IMR-90 (cell line): ENCODE measurements around the gene SLAMF8. TPM values are rescaled to one million over a fixed set of nuclear protein-coding genes. Genes with fewer than 3 reads are reported as not detected.

Experiments
- ATAC-seq: fragments of 200-7000 bp; cut with Tn5 transposase; 2 replicates; pipeline ENCODE4 v1.9.1; 2020; ENCODE audit warnings: low read depth, mild to moderate bottlenecking, moderate library complexity
- BruUV-seq: library from RNA; stranded (reverse); fragments of 400-500 nt; replicated peaks from 2 replicates; lab custom pipeline; 2021; lab: Mats Ljungman, UMichigan
- CTCF ChIA-PET: fragments of 300-600 bp; formaldehyde crosslinking; extraction: SDS; loops from one replicate; lab custom pipeline; 2021; ENCODE audit warnings: antibody characterized with exemption; lab: Yijun Ruan, JAX
- POLR2A ChIA-PET: fragments of 300-600 bp; sonication (Branson Sonifier 250); formaldehyde crosslinking; loops from one replicate; lab custom pipeline; 2022; ENCODE audit warnings: antibody characterized with exemption; ENCODE audit not compliant: unreplicated experiment; lab: Charles Lee
- DNase-seq: peaks from one replicate; pipeline ENCODE4 v3.0.0; 2013
- H2AFZ ChIP-seq: replicated peaks from 2 replicates; pipeline ENCODE3; 2013; ENCODE audit warnings: low read length, mild to moderate bottlenecking; ENCODE audit not compliant: poor library complexity
- H2AK5ac ChIP-seq: 2 replicates; pipeline ENCODE4 v1.6.1; 2013; ENCODE audit warnings: low read depth, low read length, inconsistent platforms
- H2AK9ac ChIP-seq: replicated peaks from 2 replicates; pipeline ENCODE3; 2013; ENCODE audit warnings: mild to moderate bottlenecking, low read depth, low read length, moderate library complexity; ENCODE audit not compliant: poor library complexity
- H2BK120ac ChIP-seq: 2 replicates; pipeline ENCODE4 v1.6.1; 2013; ENCODE audit warnings: low read depth, low read length, inconsistent platforms
- H2BK15ac ChIP-seq: 3 replicates; pipeline ENCODE4 v1.6.1; 2013; ENCODE audit warnings: low read depth, low read length, inconsistent platforms
- H2BK20ac ChIP-seq: 2 replicates; pipeline ENCODE4 v1.6.1; 2013; ENCODE audit warnings: low read depth, mild to moderate bottlenecking, inconsistent platforms, low read length, moderate library complexity
- H2BK5ac ChIP-seq: 2 replicates; pipeline ENCODE4 v1.6.1; 2013; ENCODE audit warnings: mild to moderate bottlenecking, low read depth, low read length, inconsistent platforms; ENCODE audit not compliant: poor library complexity, severe bottlenecking
- H3K14ac ChIP-seq: replicated peaks from 2 replicates; pipeline ENCODE4 v1.6.1; 2013; ENCODE audit warnings: low read depth, low read length, inconsistent platforms
- H3K18ac ChIP-seq: 2 replicates; pipeline ENCODE4 v1.6.1; 2013; ENCODE audit warnings: low read depth, low read length, control low read depth
- H3K23ac ChIP-seq: 2 replicates; pipeline ENCODE4 v1.6.1; 2013; ENCODE audit warnings: low read depth, low read length, inconsistent platforms
- H3K27ac ChIP-seq: 2 replicates; pipeline ENCODE4 v1.5.1; 2013; ENCODE audit warnings: mild to moderate bottlenecking, control low read depth, low read length; ENCODE audit not compliant: insufficient read depth
- H3K27me3 ChIP-seq: 2 replicates; pipeline ENCODE4 v1.6.1; 2013; ENCODE audit warnings: low read length; ENCODE audit not compliant: control insufficient read depth, insufficient read depth
- H3K36me3 ChIP-seq: 2 replicates; pipeline ENCODE4 v1.6.1; 2013; ENCODE audit warnings: low read length, mixed read lengths; ENCODE audit not compliant: control insufficient read depth, insufficient read depth
- H3K4ac ChIP-seq: 2 replicates; pipeline ENCODE4 v1.6.1; 2013; ENCODE audit warnings: low read depth, low read length, inconsistent platforms
- H3K4me1 ChIP-seq: 2 replicates; pipeline ENCODE4 v1.6.1; 2013; ENCODE audit warnings: low read length, mixed read lengths; ENCODE audit not compliant: control insufficient read depth, insufficient read depth
- H3K4me2 ChIP-seq: 2 replicates; pipeline ENCODE4 v1.6.1; 2013; ENCODE audit warnings: low read depth, mild to moderate bottlenecking, control low read depth, low read length, moderate library complexity
- H3K4me3 ChIP-seq: 2 replicates; pipeline ENCODE4 v1.5.1; 2013; ENCODE audit warnings: low read depth, mild to moderate bottlenecking, control low read depth, low read length, moderate library complexity; ENCODE audit not compliant: insufficient read depth
- H3K56ac ChIP-seq: 2 replicates; pipeline ENCODE4 v1.6.1; 2013; ENCODE audit warnings: low read length, inconsistent platforms; ENCODE audit not compliant: insufficient read depth; ENCODE audit errors: extremely low read depth
- H3K79me1 ChIP-seq, 2 experiments: 2 replicates each; pipeline ENCODE4 v1.6.1; 2013; ENCODE audit warnings: low read length in 2 of 2, inconsistent platforms in 1 of 2, low read depth in 1 of 2
- H3K9ac ChIP-seq: 2 replicates; pipeline ENCODE4 v1.6.1; 2013; ENCODE audit warnings: low read depth, low read length, control low read depth
- H3K9me1 ChIP-seq: 2 replicates; pipeline ENCODE4 v1.6.1; 2013; ENCODE audit warnings: low read length, inconsistent platforms; ENCODE audit not compliant: insufficient read depth
- H3K9me3 ChIP-seq: 2 replicates; pipeline ENCODE4 v1.6.1; 2013; ENCODE audit warnings: low read length; ENCODE audit not compliant: control insufficient read depth, insufficient read depth
- H4K20me1 ChIP-seq: 2 replicates; pipeline ENCODE4 v1.6.1; 2013; ENCODE audit warnings: low read length, inconsistent platforms; ENCODE audit not compliant: insufficient read depth
- H4K5ac ChIP-seq: 2 replicates; pipeline ENCODE4 v1.6.1; 2013; ENCODE audit warnings: mild to moderate bottlenecking, low read depth, low read length, control low read depth
- H4K8ac ChIP-seq, 2 experiments: 2 replicates each; pipeline ENCODE4 v1.6.1; 2013; ENCODE audit warnings: low read depth in 2 of 2, low read length in 2 of 2, control low read depth in 1 of 2, inconsistent platforms in 1 of 2
- H4K91ac ChIP-seq: 2 replicates; pipeline ENCODE4 v1.6.1; 2013; ENCODE audit warnings: low read depth, low read length, inconsistent platforms; ENCODE audit not compliant: insufficient read depth
- CEBPB ChIP-seq: IDR thresholded peaks from 2 replicates; pipeline ENCODE4 v1.6.1; 2012; ENCODE audit warnings: low read depth, low read length, improper control_type of control experiment
- FOS ChIP-seq: fragments of 150-350 bp; IDR thresholded peaks from 2 replicates; pipeline ENCODE4 v1.6.1; 2016; ENCODE audit warnings: low read depth, low read length
- MAFK ChIP-seq: IDR thresholded peaks from 2 replicates; pipeline ENCODE4 v1.6.1; 2012; ENCODE audit warnings: low read depth, low read length, improper control_type of control experiment
- MAZ ChIP-seq: IDR thresholded peaks from 2 replicates; pipeline ENCODE4 v1.6.1; 2012; ENCODE audit warnings: low read depth, mild to moderate bottlenecking, low read length, improper control_type of control experiment, moderate library complexity, borderline replicate concordance
- MXI1 ChIP-seq: IDR thresholded peaks from 2 replicates; pipeline ENCODE4 v1.6.1; 2012; ENCODE audit warnings: low read depth, mild to moderate bottlenecking, low read length, moderate library complexity, borderline replicate concordance
- POLR2A ChIP-seq: IDR thresholded peaks from 2 replicates; pipeline ENCODE4 v1.6.1; 2012; ENCODE audit warnings: mild to moderate bottlenecking, low read depth, low read length
- SMC3 ChIP-seq: fragments of 150-350 bp; IDR thresholded peaks from 2 replicates; pipeline ENCODE4 v1.6.1; 2016; ENCODE audit warnings: low read depth, mild to moderate bottlenecking, antibody characterized with exemption, low read length, moderate library complexity
- WGBS, 2 experiments: methylation state at CpG; one replicate each; pipeline versions ENCODE4 v1.1.5 to v1.1.7; 2013; ENCODE audit warnings: missing lambda C conversion rate in 2 of 2; ENCODE audit not compliant: insufficient read length in 1 of 2; ENCODE audit errors: extremely low coverage in 2 of 2; 5-methylcytosine and 5-hydroxymethylcytosine counted together
- dilution Hi-C: fragments of 300-500 bp; cut with HindIII; formaldehyde crosslinking; loops from one replicate; pipeline ENCODE4 v1.14.3; 2018; ENCODE audit warnings: low sequenced_read_pairs; ENCODE audit not compliant: unreplicated experiment
- in situ Hi-C: fragments of 300-500 bp; cut with MboI; formaldehyde crosslinking; loops from 3 replicates; pipeline ENCODE4 v1.14.3; 2019; ENCODE audit warnings: low sequenced_read_pairs, inconsistent platforms, mixed read lengths
- intact Hi-C: fragments of 100-400 bp; cut with micrococcal nuclease; formaldehyde crosslinking; loops from 2 replicates; pipeline ENCODE4 v1.10.0; 2022
- polyA plus RNA-seq, 3 experiments: library from polyadenylated mRNA; depleted of rRNA; stranded (reverse); fragments of >200 nt; gene quantifications; 2 replicates each; pipeline ENCODE4 v1.2.3, GENCODE V29; 2012; ENCODE audit warnings: low replicate concordance in 1 of 3
- total RNA-seq: library from RNA; depleted of rRNA; stranded (reverse); fragments of >200 nt; gene quantifications from 2 replicates; pipeline ENCODE4 v1.2.3, GENCODE V29; 2012
- TF ChIP-seq, protein P1 (sequence below): fragments of 150-350 bp; IDR thresholded peaks from 2 replicates; pipeline ENCODE4 v1.6.1; 2016; ENCODE audit warnings: low read depth, mild to moderate bottlenecking, low read length, moderate library complexity, borderline replicate concordance
- TF ChIP-seq, protein P2 (sequence below): conservative IDR thresholded peaks from 2 replicates; pipeline ENCODE4 v1.5.1; 2012; ENCODE audit warnings: mild to moderate bottlenecking, low read depth, low read length, improper control_type of control experiment
- TF ChIP-seq, protein P3 (sequence below): fragments of 150-350 bp; IDR thresholded peaks from 2 replicates; pipeline ENCODE4 v1.6.1; 2017; ENCODE audit warnings: mild to moderate bottlenecking, antibody characterized with exemption, low read length, low read depth

The SLAMF8 gene
- total and polyA plus RNA-seq, 2 of the 4 experiments (the other 2 are of a cell fraction): 0.07 TPM; not detected in 1

DNA sequence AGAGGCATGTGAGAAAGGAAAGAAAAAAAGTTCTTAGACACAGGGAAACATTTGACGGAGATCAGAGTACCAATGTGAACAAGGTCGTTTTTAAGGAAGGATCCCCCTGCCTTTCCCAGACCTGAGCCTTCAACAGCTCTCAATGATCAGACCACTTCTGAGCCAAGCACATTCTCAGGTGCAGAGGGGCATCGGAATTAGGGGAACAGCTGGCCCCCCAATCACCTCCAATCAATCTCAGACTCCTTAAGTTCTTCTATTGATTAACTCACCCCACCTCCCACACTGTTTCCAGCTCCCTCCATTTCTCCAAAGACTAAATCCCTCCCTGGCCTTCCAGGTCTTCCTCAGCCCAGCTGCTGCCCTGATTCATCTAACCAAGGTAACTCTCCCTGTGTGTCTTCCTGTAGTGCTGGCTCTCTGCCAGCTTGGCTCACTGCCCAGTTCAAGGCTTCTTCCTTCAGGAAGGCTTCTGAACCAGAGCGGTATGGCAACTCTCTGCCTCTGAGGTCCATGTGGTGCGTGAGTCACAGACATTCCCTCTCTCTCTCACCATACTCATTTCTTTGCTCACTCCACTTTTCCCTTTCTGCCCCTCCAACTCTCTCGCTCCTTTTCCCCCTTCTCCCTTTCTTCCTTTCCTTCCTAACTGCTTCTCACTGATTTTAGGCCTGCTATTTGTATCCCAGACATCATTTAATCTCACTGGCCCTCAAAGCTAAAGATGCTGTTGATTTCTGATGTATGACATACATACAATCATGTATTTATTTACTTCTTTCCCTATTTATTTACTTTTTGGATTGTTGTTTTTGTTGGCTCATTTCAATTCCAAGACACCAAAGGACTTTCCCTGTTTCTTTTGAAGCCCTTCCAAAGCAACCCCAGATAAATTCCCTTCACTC lies 55.2 kb downstream of the SLAMF8 start:
- intact Hi-C loops (no loop called here), in situ Hi-C loops (loop anchor here (25.0 kb wide), 1 partner anchor 670 kb away; the partner anchor contains the start of gene ACKR1), dilution Hi-C loops (loop anchor here (25.0 kb wide), 1 partner anchor 95 kb away; the partner anchor contains the start of gene DUSP23)
- TF ChIP-seq, protein P1, sequence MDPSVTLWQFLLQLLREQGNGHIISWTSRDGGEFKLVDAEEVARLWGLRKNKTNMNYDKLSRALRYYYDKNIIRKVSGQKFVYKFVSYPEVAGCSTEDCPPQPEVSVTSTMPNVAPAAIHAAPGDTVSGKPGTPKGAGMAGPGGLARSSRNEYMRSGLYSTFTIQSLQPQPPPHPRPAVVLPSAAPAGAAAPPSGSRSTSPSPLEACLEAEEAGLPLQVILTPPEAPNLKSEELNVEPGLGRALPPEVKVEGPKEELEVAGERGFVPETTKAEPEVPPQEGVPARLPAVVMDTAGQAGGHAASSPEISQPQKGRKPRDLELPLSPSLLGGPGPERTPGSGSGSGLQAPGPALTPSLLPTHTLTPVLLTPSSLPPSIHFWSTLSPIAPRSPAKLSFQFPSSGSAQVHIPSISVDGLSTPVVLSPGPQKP: no peak
- no peak for TF ChIP-seq SMC3
- peak; percentile 59 for TF ChIP-seq CEBPB
- TF ChIP-seq MAFK: no peak
- TF ChIP-seq MAZ: no peak
- TF ChIP-seq, protein P2, sequence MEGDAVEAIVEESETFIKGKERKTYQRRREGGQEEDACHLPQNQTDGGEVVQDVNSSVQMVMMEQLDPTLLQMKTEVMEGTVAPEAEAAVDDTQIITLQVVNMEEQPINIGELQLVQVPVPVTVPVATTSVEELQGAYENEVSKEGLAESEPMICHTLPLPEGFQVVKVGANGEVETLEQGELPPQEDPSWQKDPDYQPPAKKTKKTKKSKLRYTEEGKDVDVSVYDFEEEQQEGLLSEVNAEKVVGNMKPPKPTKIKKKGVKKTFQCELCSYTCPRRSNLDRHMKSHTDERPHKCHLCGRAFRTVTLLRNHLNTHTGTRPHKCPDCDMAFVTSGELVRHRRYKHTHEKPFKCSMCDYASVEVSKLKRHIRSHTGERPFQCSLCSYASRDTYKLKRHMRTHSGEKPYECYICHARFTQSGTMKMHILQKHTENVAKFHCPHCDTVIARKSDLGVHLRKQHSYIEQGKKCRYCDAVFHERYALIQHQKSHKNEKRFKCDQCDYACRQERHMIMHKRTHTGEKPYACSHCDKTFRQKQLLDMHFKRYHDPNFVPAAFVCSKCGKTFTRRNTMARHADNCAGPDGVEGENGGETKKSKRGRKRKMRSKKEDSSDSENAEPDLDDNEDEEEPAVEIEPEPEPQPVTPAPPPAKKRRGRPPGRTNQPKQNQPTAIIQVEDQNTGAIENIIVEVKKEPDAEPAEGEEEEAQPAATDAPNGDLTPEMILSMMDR: no peak
- peak; percentile 77; the same call in 1 of the 2 replicates for TF ChIP-seq FOS
- no peak for TF ChIP-seq MXI1
- TF ChIP-seq POLR2A: no peak
- TF ChIP-seq, protein P3, sequence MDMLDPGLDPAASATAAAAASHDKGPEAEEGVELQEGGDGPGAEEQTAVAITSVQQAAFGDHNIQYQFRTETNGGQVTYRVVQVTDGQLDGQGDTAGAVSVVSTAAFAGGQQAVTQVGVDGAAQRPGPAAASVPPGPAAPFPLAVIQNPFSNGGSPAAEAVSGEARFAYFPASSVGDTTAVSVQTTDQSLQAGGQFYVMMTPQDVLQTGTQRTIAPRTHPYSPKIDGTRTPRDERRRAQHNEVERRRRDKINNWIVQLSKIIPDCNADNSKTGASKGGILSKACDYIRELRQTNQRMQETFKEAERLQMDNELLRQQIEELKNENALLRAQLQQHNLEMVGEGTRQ: peak; percentile 66; the same call in 1 of the 2 replicates
- peak overlapping the region; percentile 79; the same call in 1 of the 2 replicates for H3K23ac ChIP-seq
- ChIA-PET CTCF (interaction anchor here (1.5 kb wide), 2 partner anchors 9 to 83 kb away, joined by 7 to 9 read pairs; no protein-coding TSS in a partner anchor), POLR2A (no interaction called here)
- H2AK5ac ChIP-seq: peak overlapping the region; percentile 77
- peak overlapping the region; percentile 74 for H2BK5ac ChIP-seq
- no peak overlapping the region for H3K9ac ChIP-seq
- H3K27ac ChIP-seq: no peak overlapping the region; the same call in 1 of the 2 replicates
- H3K27me3 ChIP-seq: no peaks in the 10 kb centered on the region
- no peaks in the 10 kb centered on the region for H3K9me3 ChIP-seq
- 8% methylated on average over 2 of the region's 6 CpGs; no CpG with 5 or more reads in 1 of the 2 experiments for WGBS, 2 experiments
- H4K20me1 ChIP-seq: no peaks in the 10 kb centered on the region
- peak overlapping the region; percentile 61 for H3K4ac ChIP-seq
- H2AFZ ChIP-seq: peak overlapping the region; percentile 60
- H4K5ac ChIP-seq: no peak overlapping the region
- ATAC-seq: peak; percentile 88
- H3K18ac ChIP-seq: peak overlapping the region; percentile 20; the same call in 1 of the 2 replicates
- no peaks in the 10 kb centered on the region for H3K36me3 ChIP-seq
- H2BK20ac ChIP-seq: peak overlapping the region; percentile 57
- H4K91ac ChIP-seq: no peak overlapping the region
- H3K9me1 ChIP-seq: peaks cover 18% of the 10 kb centered on the region
- peak overlapping the region; percentile 16; the same call in 1 of the 2 replicates for H3K4me2 ChIP-seq
- DNase-seq: peak; percentile 99
- BruUV-seq: no TSS peak
- no peak overlapping the region for H3K56ac ChIP-seq
- H2BK120ac ChIP-seq: peak overlapping the region; percentile 39; the same call in 1 of the 2 replicates
- H2AK9ac ChIP-seq: peak overlapping the region; percentile 75
- no peak overlapping the region for H3K4me3 ChIP-seq
- H4K8ac ChIP-seq: peak overlapping the region in 1 of 2 experiments; percentile 12; a peak in 1 of 4 replicates
- H3K4me1 ChIP-seq: peaks cover 15% of the 10 kb centered on the region
- H3K79me1 ChIP-seq: no peaks in the 10 kb centered on the region
- H2BK15ac ChIP-seq: peak overlapping the region; percentile 28; the same call in 1 of the 3 replicates
- H3K14ac ChIP-seq: peak overlapping the region; percentile 82
